Left renal cortex interstitium (tissue), 4 donors: ENCODE results near the gene PDCD1. TPM values are rescaled to one million over a fixed set of nuclear protein-coding genes. Genes with fewer than 3 reads are reported as not detected.
"Not testable (repeated sequence)": the region's sequence is repeated elsewhere in the genome, so short reads cannot be mapped to it uniquely, and the experiment has no call there.

ENCODE experiments used
- DNase-seq, 4 donors: peaks; one replicate each; pipeline ENCODE4 v3.0.0-alpha.2; 2013; ENCODE audit warnings: low read depth in 4 of 4, low spot score in 2 of 4, missing footprints in 1 of 4
- polyA plus RNA-seq, 4 donors: library from polyadenylated mRNA; unstranded; fragments of 120-200 nt; gene quantifications; one replicate each; pipeline ENCODE4 v1.2.1, GENCODE V29; 2013; ENCODE audit not compliant: insufficient read length in 4 of 4

Gene PDCD1
- polyA plus RNA-seq, 4 donors, result 0.21 to 0.33 (median 0.29) TPM

- DNase-seq, result no peak
Observed at GRCh38 chr2:241879326-241879725, 20.6 kb upstream of the PDCD1 start.

GRCh38 chr2:241877989-241878970, 19.6 kb upstream of the PDCD1 start:
- DNase-seq, result no peak

- no peak for DNase-seq
Observed at GRCh38 chr2:241877197-241877685, 18.5 kb upstream of the PDCD1 start.

GRCh38 chr2:241876528-241877196, 18.0 kb upstream of the PDCD1 start:
- DNase-seq, result no peak

- DNase-seq, result not testable (repeated sequence)
Observed at GRCh38 chr2:241875754-241876527, 17.2 kb upstream of the PDCD1 start.

GRCh38 chr2:241874277-241874925, 15.7 kb upstream of the PDCD1 start:
- no peak for DNase-seq

GRCh38 chr2:241873803-241874110, 15.1 kb upstream of the PDCD1 start:
- DNase-seq, result no peak

- no peak for DNase-seq
Observed at GRCh38 chr2:241873081-241873802, 14.5 kb upstream of the PDCD1 start.

- no peak for DNase-seq
Observed at GRCh38 chr2:241872313-241872642, 13.6 kb upstream of the PDCD1 start.

- no peak for DNase-seq
Observed at GRCh38 chr2:241871538-241872312, 13.0 kb upstream of the PDCD1 start.

GRCh38 chr2:241870611-241871537, 12.2 kb upstream of the PDCD1 start:
- no peak for DNase-seq

- no peak for DNase-seq
Observed at GRCh38 chr2:241870081-241870541, 11.4 kb upstream of the PDCD1 start.

- DNase-seq, result no peak
Observed at GRCh38 chr2:241869087-241869961, 10.6 kb upstream of the PDCD1 start, which contains the start of gene RTP5. Gene RTP5, plus strand, starts transcription at chr2:241869729. Its CDS starts 28 bp downstream, at chr2:241869757.

- DNase-seq, result no peak
Observed at GRCh38 chr2:241868661-241869081, 10.0 kb upstream of the PDCD1 start.

- no peak for DNase-seq
Observed at GRCh38 chr2:241867776-241868420, 9.2 kb upstream of the PDCD1 start.
